Measurements from ENCODE around the gene CSGALNACT2. TPM values are rescaled to one million over a fixed set of nuclear protein-coding genes. Genes with fewer than 3 reads are reported as not detected.
"Not testable (repeated sequence)": the region's sequence is repeated elsewhere in the genome, so short reads cannot be mapped to it uniquely, and the experiment has no call there.

Gene CSGALNACT2
- total RNA-seq, 1 experiment from 2014 or later: 3.0 TPM

GRCh38 chr10:43214071-43214955 lies 76.1 kb downstream of the CSGALNACT2 start:
- DNase-seq (ENCODE audit: low read depth): peak; percentile 40

- no peak for DNase-seq (ENCODE audit: low read depth)
Measured at GRCh38 chr10:43214956-43215561, 76.8 kb downstream of the CSGALNACT2 start.

- no peak for DNase-seq (ENCODE audit: low read depth)
Measured at GRCh38 chr10:43215758-43216455, 77.7 kb downstream of the CSGALNACT2 start.

- no peak for DNase-seq (ENCODE audit: low read depth)
Measured at GRCh38 chr10:43216931-43217562, 78.8 kb downstream of the CSGALNACT2 start.

- DNase-seq (ENCODE audit: low read depth): no peak
Measured at GRCh38 chr10:43217563-43218205, 79.4 kb downstream of the CSGALNACT2 start.

GRCh38 chr10:43218206-43218950 lies 80.1 kb downstream of the CSGALNACT2 start:
- DNase-seq (ENCODE audit: low read depth): peak; percentile 19

- no peak for DNase-seq (ENCODE audit: low read depth)
Measured at GRCh38 chr10:43218951-43219837, 80.9 kb downstream of the CSGALNACT2 start.

- DNase-seq (ENCODE audit: low read depth): no peak
Measured at GRCh38 chr10:43219848-43220247, 81.6 kb downstream of the CSGALNACT2 start.

GRCh38 chr10:43220251-43220650 lies 82.0 kb downstream of the CSGALNACT2 start:
- not testable (repeated sequence) for DNase-seq (ENCODE audit: low read depth)

- no peak for DNase-seq (ENCODE audit: low read depth)
Measured at GRCh38 chr10:43220657-43221418, 82.6 kb downstream of the CSGALNACT2 start.

GRCh38 chr10:43221419-43222209 lies 83.4 kb downstream of the CSGALNACT2 start:
- no peak for DNase-seq (ENCODE audit: low read depth)

GRCh38 chr10:43222210-43222720 lies 84.0 kb downstream of the CSGALNACT2 start:
- DNase-seq (ENCODE audit: low read depth): no peak

GRCh38 chr10:43223056-43223455 lies 84.8 kb downstream of the CSGALNACT2 start:
- no peak for DNase-seq (ENCODE audit: low read depth)

GRCh38 chr10:43224321-43224720 lies 86.1 kb downstream of the CSGALNACT2 start:
- no peak for DNase-seq (ENCODE audit: low read depth)

- no peak for DNase-seq (ENCODE audit: low read depth)
Measured at GRCh38 chr10:43225004-43225786, 87.0 kb downstream of the CSGALNACT2 start.

GRCh38 chr10:43225787-43226153 lies 87.5 kb downstream of the CSGALNACT2 start:
- DNase-seq (ENCODE audit: low read depth): no peak

GRCh38 chr10:43226441-43226840 lies 88.2 kb downstream of the CSGALNACT2 start:
- DNase-seq (ENCODE audit: low read depth): no peak
